Mesothelial cell of epicardium (in vitro differentiated cells): ENCODE measurements around the gene TEF. TPM values are rescaled to one million over a fixed set of nuclear protein-coding genes. Genes with fewer than 3 reads are reported as not detected.

ENCODE experiments used
- DNase-seq, 2 experiments: peaks; one replicate each; pipeline ENCODE4 v3.0.0; 2021; ENCODE audit warnings: low spot score in 2 of 2; ENCODE audit not compliant: unreplicated experiment in 2 of 2
- H3K27ac Mint-ChIP-seq: 2 replicates; pipeline ENCODE4 v1.8.0; 2021; ENCODE audit warnings: mixed read lengths
- H3K27me3 Mint-ChIP-seq: 2 replicates; pipeline ENCODE4 v1.8.0; 2021; ENCODE audit warnings: low read depth, mixed read lengths
- H3K36me3 Mint-ChIP-seq: 2 replicates; pipeline ENCODE4 v1.8.0; 2021; ENCODE audit warnings: mixed read lengths
- H3K4me1 Mint-ChIP-seq: 2 replicates; pipeline ENCODE4 v1.8.0; 2021; ENCODE audit warnings: mixed read lengths
- H3K4me3 Mint-ChIP-seq: 2 replicates; pipeline ENCODE4 v1.8.0; 2021; ENCODE audit warnings: mild to moderate bottlenecking, moderate library complexity, mixed read lengths
- H3K9me3 Mint-ChIP-seq: 2 replicates; pipeline ENCODE4 v1.8.0; 2021; ENCODE audit warnings: mixed read lengths
- CTCF ChIP-seq: fragments of 200-600 bp; sonication (generic); IDR thresholded peaks from one replicate; pipeline ENCODE4 v1.5.0; 2021; ENCODE audit warnings: antibody characterized with exemption; ENCODE audit not compliant: unreplicated experiment
- total RNA-seq: library from RNA; stranded (reverse); gene quantifications from 3 replicates; pipeline ENCODE4 v1.2.1, GENCODE V29; 2021

TEF gene
- total RNA-seq, 1 donor from 2014 or later, result 10.5 TPM

GRCh38 chr22:41350087-41350486 lies 31.7 kb upstream of the TEF start:
- no peak for DNase-seq
- no peak overlapping the region for H3K27ac Mint-ChIP-seq
- H3K9me3 Mint-ChIP-seq, result no peaks in the 10 kb centered on the region
- no peak for TF ChIP-seq CTCF
- H3K4me1 Mint-ChIP-seq, result no peaks in the 10 kb centered on the region
- H3K27me3 Mint-ChIP-seq, result no peaks in the 10 kb centered on the region
- no peak overlapping the region for H3K4me3 Mint-ChIP-seq
- peaks cover 34% of the 10 kb centered on the region for H3K36me3 Mint-ChIP-seq

GRCh38 chr22:41351011-41351410 lies 30.7 kb upstream of the TEF start:
- no peak for DNase-seq
- Mint-ChIP-seq H3K4me3 (no peak overlapping the region), H3K27me3 (no peaks in the 10 kb centered on the region), H3K27ac (no peak overlapping the region), H3K9me3 (no peaks in the 10 kb centered on the region), H3K36me3 (peaks cover 34% of the 10 kb centered on the region), H3K4me1 (no peaks in the 10 kb centered on the region)
- TF ChIP-seq CTCF, result no peak

- Mint-ChIP-seq H3K9me3 (no peaks in the 10 kb centered on the region), H3K27ac (peak overlapping the region; percentile 71), H3K4me3 (no peak overlapping the region), H3K27me3 (no peaks in the 10 kb centered on the region), H3K36me3 (peaks cover 35% of the 10 kb centered on the region), H3K4me1 (no peaks in the 10 kb centered on the region)
- DNase-seq, result no peak
- TF ChIP-seq CTCF, result no peak
Observed at GRCh38 chr22:41352058-41352457, 29.7 kb upstream of the TEF start.

GRCh38 chr22:41353862-41354575 lies 27.7 kb upstream of the TEF start:
- no peak for DNase-seq
- no peaks in the 10 kb centered on the region for H3K27me3 Mint-ChIP-seq
- no peak overlapping the region for H3K4me3 Mint-ChIP-seq
- no peaks in the 10 kb centered on the region for H3K9me3 Mint-ChIP-seq
- no peak overlapping the region for H3K27ac Mint-ChIP-seq
- TF ChIP-seq CTCF, result no peak
- peaks cover 33% of the 10 kb centered on the region for H3K36me3 Mint-ChIP-seq
- peaks cover 3% of the 10 kb centered on the region for H3K4me1 Mint-ChIP-seq

- Mint-ChIP-seq H3K27me3 (no peaks in the 10 kb centered on the region), H3K27ac (no peak overlapping the region), H3K9me3 (no peaks in the 10 kb centered on the region), H3K4me3 (no peak overlapping the region), H3K4me1 (peaks cover 10% of the 10 kb centered on the region), H3K36me3 (peaks cover 31% of the 10 kb centered on the region)
- TF ChIP-seq CTCF, result no peak
- no peak for DNase-seq
Observed at GRCh38 chr22:41354979-41355378, 26.8 kb upstream of the TEF start.
